Lower leg skin (tissue), 4 donors: Measurements from ENCODE around the gene RERE. TPM values are rescaled to one million over a fixed set of nuclear protein-coding genes. Genes with fewer than 3 reads are reported as not detected.

Experiments used
- DNase-seq, 2 donors: peaks; one replicate each; pipeline ENCODE4 v3.0.0-alpha.2; 2019; ENCODE audit warnings: low spot score in 2 of 2
- H3K4me3 ChIP-seq: fragments of 200-600 bp; sonication (generic); 2 replicates; pipeline ENCODE4 v1.5.1; 2017; ENCODE audit warnings: mild to moderate bottlenecking, low read depth; ENCODE audit not compliant: poor library complexity, severe bottlenecking
- POLR2A ChIP-seq, 2 donors: fragments of 450-650 bp; IDR thresholded peaks; one replicate each; pipeline ENCODE4 v1.6.1; 2016 to 2017; ENCODE audit warnings: antibody characterized with exemption in 2 of 2, mild to moderate bottlenecking in 1 of 2, moderate library complexity in 1 of 2
- WGBS, 2 donors: methylation state at CpG; one replicate each; pipeline ENCODE4 v1.1.5; 2018; 5-methylcytosine and 5-hydroxymethylcytosine counted together
- intact Hi-C: fragments of 100-400 bp; cut with DNase I; formaldehyde crosslinking; loops from one replicate; pipeline ENCODE4 v1.15.0; 2023; ENCODE audit warnings: low total_unique reads
- total RNA-seq, 4 donors: library from RNA; depleted of rRNA; stranded (reverse); fragments of >200 nt; gene quantifications; one replicate each; pipeline ENCODE4 v1.1.0, GENCODE V29; 2016
- TF ChIP-seq, protein P1 (sequence below), 3 donors: fragments of 450-650 bp; IDR thresholded peaks; one replicate each; pipeline ENCODE4 v1.5.1; 2016; ENCODE audit warnings: antibody characterized with exemption in 3 of 3, mild to moderate bottlenecking in 3 of 3, moderate library complexity in 2 of 3

RERE gene
- total RNA-seq, 4 donors from 2014 or later, result 41.0 to 84.9 (median 76.8) TPM

DNA sequence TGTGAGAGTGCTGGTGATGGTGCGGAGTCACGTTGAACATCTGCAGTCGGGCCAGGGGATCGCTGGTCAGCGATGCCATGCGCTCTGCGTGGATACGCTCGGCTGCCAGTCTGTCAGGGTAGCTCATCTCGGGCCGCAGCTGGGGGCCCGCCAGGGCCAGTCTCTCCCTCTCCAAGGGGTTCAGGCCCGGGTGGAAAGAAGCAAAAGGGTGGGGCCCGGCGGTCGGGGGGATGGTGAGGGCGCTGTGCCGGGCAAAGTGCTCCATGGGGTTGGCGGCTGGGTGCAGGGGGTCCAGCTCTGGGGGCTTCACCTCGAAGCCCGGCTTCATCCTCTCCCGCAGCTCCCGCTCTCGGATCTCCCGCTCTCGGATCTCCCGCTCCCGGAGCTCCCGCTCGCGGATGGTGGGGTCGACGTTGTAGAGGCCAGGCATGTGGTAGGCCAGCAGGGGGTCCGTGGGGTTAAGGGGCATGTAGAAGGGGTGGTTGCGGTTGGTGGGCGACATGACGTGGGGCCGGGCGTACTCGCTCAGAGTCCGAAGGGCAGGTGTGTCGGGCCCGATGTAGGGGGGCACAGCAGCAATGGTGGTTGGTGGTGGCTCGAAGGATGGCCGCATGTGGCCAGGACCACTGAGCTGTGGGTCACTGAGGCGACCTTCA lies 459.1 kb downstream of the RERE start:
- intact Hi-C loops, result no loop called here
- DNase-seq, result peak in 1 of 2 donors; percentile 71
- H3K4me3 ChIP-seq, result no peak overlapping the region
- no peak for TF ChIP-seq POLR2A (IDR thresholded peaks at IDR 0.05)
- TF ChIP-seq, protein P1, sequence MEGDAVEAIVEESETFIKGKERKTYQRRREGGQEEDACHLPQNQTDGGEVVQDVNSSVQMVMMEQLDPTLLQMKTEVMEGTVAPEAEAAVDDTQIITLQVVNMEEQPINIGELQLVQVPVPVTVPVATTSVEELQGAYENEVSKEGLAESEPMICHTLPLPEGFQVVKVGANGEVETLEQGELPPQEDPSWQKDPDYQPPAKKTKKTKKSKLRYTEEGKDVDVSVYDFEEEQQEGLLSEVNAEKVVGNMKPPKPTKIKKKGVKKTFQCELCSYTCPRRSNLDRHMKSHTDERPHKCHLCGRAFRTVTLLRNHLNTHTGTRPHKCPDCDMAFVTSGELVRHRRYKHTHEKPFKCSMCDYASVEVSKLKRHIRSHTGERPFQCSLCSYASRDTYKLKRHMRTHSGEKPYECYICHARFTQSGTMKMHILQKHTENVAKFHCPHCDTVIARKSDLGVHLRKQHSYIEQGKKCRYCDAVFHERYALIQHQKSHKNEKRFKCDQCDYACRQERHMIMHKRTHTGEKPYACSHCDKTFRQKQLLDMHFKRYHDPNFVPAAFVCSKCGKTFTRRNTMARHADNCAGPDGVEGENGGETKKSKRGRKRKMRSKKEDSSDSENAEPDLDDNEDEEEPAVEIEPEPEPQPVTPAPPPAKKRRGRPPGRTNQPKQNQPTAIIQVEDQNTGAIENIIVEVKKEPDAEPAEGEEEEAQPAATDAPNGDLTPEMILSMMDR (IDR thresholded peaks at IDR 0.05), result no peak
- WGBS, 2 donors, result 93 to 95% methylated on average over 38 to 46 of the region's 46 CpGs

DNA sequence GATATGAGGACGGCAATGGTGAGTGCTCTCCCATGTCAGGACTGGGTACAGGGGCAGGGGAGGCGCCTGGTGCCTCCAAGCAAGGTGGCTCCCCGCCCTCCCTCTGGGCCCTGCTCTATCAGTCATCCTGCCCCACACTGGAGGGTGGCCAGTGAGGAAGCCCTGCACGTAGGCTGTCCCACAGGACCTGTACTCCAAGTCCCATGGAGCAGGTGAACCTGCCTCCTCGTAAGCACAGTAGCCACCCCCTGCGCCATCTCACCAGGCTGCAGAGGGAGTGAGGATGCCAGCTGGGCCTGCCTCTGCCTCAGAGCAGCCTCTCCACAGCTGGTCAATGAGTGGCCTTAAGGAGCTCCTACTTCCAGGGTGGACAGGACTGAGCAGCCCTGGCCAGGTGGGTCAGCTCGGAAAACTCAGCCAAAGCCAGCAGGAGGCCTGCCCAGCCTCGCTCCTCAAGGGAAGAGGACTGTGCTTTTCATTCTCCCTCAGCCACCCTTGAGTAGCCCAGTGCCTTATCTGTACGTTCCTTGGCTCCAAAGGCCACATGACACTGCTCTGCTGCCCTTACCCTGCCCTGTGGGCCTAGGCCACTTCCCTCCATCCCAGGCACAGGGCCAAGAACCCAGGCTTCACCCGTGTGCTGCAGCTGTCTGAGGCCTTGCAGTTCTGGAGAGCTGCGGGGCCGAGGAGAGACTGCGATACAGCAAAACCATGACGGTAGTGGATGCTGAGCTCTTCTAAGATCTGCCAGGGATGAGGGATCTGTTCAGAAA lies 459.9 kb downstream of the RERE start:
- H3K4me3 ChIP-seq, result no peak overlapping the region
- DNase-seq, result no peak
- 63 to 67% methylated on average over 13 to 14 of the region's 14 CpGs for WGBS, 2 donors
- intact Hi-C loops, result no loop called here
- TF ChIP-seq, protein P1 (IDR thresholded peaks at IDR 0.05), result no peak
- no peak for TF ChIP-seq POLR2A (IDR thresholded peaks at IDR 0.05)

DNA sequence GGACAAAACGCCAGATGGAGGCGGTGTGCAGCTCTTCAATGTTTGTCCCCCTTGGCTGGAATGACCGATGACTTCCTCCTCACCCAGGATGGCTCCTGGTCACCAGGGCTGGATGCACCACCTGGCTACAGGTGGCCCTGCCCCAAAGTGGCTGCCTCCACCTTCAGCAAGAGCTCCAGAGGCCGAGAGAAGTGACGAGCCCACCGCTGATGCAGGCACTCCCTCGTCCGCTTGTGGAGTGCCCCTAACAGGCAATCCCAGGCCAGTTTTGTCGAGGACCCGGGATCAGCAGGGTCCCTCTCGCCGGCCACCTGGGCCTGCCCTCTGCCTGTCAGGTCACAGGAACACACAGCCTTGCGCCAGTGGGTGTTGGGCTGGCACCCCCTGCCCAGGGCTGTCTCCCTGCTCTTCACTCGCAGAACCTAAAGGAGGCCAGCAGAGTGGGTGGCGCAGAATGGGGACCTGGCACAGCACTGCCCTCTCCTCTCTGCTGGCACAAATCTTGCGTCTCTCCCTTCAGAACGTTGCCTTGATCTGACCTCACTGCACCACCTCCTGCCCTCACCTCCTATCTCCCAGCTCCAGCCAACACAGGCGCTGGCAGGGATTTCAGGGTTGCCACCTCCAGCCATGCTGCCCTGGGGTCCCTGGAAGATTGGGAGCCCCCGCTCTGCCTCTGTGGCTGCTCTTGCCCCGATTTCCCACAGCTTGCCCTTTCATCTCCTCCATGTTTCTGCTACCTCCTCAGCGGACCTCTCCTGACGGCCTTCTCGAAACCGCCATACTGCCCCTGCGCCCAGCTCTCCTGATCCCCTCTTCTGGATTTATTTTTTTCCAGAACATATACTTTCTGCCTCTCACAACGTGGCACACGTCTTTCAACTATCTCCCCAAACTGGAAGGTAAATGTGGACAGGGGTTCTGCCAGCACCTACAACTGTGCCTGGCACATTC lies 460.9 kb downstream of the RERE start:
- intact Hi-C loops, result no loop called here
- TF ChIP-seq, protein P1 (IDR thresholded peaks at IDR 0.05), result no peak
- no peak for TF ChIP-seq POLR2A (IDR thresholded peaks at IDR 0.05)
- 87 to 93% methylated on average over 22 to 27 of the region's 27 CpGs for WGBS, 2 donors
- H3K4me3 ChIP-seq, result no peak overlapping the region
- DNase-seq, result peak in 1 of 2 donors; percentile 70

DNA sequence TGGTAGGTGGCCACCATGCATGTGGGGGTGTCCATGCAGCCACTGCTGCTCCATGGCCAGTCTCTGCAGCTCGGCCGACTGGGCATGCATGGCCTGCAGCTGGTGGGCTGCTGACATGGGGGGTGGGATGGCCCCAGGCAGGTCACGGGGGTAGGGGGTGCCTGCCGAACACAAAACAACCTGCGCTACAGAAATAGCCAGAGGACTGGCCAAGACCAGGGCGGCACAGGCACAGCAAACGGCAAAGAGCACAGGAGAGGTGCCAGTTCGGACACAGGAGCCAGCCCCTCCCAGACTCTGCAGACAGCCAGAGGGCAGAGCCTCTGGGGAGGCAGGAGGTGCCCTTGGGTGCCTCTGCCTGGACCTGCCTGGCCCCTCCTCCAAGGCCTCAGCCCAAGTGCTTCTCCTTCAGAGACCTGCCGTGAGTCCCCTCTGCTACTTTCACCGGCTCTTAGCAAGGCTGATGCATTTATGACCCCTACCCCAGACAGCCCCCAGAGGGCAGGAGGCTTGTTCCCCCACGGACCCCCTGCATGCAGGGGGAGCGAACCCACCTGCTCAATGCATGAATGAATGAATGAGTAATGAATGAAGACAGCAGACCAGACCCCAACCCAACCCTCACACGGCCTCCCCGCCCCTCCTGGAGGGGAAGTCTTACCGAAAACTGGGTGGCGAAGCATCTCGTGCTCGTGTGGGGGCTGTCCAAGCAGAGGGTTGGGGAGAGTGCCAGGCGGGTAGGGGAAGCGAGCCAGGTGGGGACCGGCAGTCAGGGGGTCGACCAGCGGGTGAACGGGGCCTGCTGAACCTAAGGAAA lies 461.8 kb downstream of the RERE start:
- no peak for TF ChIP-seq POLR2A (IDR thresholded peaks at IDR 0.05)
- TF ChIP-seq, protein P1 (IDR thresholded peaks at IDR 0.05), result no peak
- intact Hi-C loops, result no loop called here
- DNase-seq, result peak in 1 of 2 donors; percentile 84
- WGBS, 2 donors, result 79 to 80% methylated on average over 22 to 24 of the region's 24 CpGs
- H3K4me3 ChIP-seq, result no peak overlapping the region

DNA sequence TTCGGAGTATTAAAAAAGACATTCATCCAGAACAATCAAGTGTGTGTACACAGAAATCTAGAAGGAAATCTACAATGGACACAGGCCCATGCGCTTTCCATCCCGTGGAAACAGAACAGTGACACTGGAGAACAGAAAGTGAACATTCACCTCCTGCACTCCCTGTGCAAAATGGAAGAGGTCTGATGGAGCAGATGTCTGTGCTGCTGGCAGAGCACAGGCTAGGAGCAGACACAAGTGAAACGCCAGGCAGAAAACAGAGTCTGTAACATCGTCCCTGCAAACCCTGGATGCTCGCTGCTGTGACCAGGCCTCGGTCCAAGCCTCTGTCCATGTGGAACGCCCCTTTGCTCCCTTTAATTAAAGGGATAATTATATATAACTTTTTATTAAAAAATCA lies 463.4 kb downstream of the RERE start:
- WGBS, 2 donors, result 84 to 86% methylated on average over 8 of the region's 8 CpGs
- TF ChIP-seq, protein P1 (IDR thresholded peaks at IDR 0.05), result no peak
- TF ChIP-seq POLR2A (IDR thresholded peaks at IDR 0.05), result no peak
- intact Hi-C loops, result no loop called here

More for the DNA sequence above, 463.4 kb downstream of the RERE start:
- no peak overlapping the region for H3K4me3 ChIP-seq
- no peak for DNase-seq
